NT2/D1 (cell line): Measurements from ENCODE around the gene BID.

Source experiments
- DNase-seq: peaks from one replicate; pipeline ENCODE4 v3.0.0-alpha.2; 2011; ENCODE audit warnings: low read depth, low spot score
- H3K27me3 ChIP-seq: 2 replicates; pipeline ENCODE4 v1.6.0; 2011; ENCODE audit warnings: mild to moderate bottlenecking; ENCODE audit not compliant: insufficient read length, insufficient read depth
- H3K36me3 ChIP-seq: 2 replicates; pipeline ENCODE4 v1.6.1; 2011; ENCODE audit warnings: mild to moderate bottlenecking, low read length, mixed read lengths; ENCODE audit not compliant: insufficient read depth, insufficient read length
- H3K4me1 ChIP-seq: 2 replicates; pipeline ENCODE4 v1.5.1; 2011; ENCODE audit not compliant: insufficient read depth, insufficient read length
- H3K4me3 ChIP-seq: 2 replicates; pipeline ENCODE4 v1.5.1; 2011; ENCODE audit warnings: low read depth; ENCODE audit not compliant: insufficient read length
- H3K9ac ChIP-seq: 2 replicates; pipeline ENCODE4 v1.6.0; 2011; ENCODE audit warnings: low read depth; ENCODE audit not compliant: insufficient read length
- H3K9me3 ChIP-seq: 2 replicates; pipeline ENCODE4 v1.5.1; 2011; ENCODE audit warnings: mild to moderate bottlenecking, low read length; ENCODE audit not compliant: insufficient read depth
- SUZ12 ChIP-seq: IDR thresholded peaks from 2 replicates; pipeline ENCODE4 v1.6.1; 2011; ENCODE audit not compliant: insufficient read length, insufficient read depth; ENCODE audit errors: extremely low read depth
- YY1 ChIP-seq: IDR thresholded peaks from 2 replicates; pipeline ENCODE4 v1.6.1; 2011; ENCODE audit not compliant: insufficient read length, insufficient read depth
- ZNF274 ChIP-seq: IDR thresholded peaks from 2 replicates; pipeline ENCODE4 v1.6.1; 2011; ENCODE audit warnings: mild to moderate bottlenecking, low read depth, low read length

BID gene

DNA sequence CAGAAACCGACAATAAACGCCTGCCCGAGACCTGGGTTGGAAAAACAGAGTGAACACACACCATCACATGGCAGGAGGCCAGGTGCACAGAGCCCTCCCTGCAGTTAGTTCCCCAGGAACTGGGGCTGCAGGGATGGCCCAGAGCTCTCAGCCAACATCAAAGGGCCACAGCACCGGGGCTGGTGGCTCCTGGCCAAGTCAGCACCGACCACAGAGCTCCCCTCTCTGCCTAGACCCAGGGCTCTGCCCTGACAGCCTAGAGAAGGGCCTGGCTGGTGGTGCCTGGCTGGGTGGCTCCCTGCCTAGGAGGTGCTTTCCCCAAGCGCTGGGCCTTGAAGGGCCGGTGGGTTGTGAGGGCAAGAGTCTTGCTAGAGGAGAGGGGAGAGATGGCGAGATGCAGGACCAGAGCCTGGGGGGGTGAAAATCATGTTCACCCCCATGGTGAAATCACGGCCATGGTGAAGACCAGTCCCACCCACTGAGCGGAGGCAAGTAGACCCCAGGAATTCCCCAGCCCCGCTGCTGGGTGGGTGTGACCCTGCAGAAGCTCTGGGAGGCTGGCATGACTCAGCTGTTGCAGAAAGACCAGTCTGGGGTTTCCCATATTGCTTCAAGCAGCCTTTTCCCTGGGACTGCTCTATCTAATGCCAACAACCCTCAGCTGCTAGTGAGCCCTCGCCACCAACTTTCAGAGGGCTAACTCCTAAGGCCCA lies 7.2 kb upstream of the BID start:
- H3K36me3 ChIP-seq, result no peaks in the 10 kb centered on the region
- no peak overlapping the region for H3K9ac ChIP-seq
- H3K27me3 ChIP-seq, result no peaks in the 10 kb centered on the region
- no peak for TF ChIP-seq YY1
- TF ChIP-seq SUZ12, result no peak
- no peak for TF ChIP-seq ZNF274
- no peak overlapping the region for H3K4me3 ChIP-seq
- H3K4me1 ChIP-seq, result peaks cover 22% of the 10 kb centered on the region
- no peaks in the 10 kb centered on the region for H3K9me3 ChIP-seq
- DNase-seq, result no peak

DNA sequence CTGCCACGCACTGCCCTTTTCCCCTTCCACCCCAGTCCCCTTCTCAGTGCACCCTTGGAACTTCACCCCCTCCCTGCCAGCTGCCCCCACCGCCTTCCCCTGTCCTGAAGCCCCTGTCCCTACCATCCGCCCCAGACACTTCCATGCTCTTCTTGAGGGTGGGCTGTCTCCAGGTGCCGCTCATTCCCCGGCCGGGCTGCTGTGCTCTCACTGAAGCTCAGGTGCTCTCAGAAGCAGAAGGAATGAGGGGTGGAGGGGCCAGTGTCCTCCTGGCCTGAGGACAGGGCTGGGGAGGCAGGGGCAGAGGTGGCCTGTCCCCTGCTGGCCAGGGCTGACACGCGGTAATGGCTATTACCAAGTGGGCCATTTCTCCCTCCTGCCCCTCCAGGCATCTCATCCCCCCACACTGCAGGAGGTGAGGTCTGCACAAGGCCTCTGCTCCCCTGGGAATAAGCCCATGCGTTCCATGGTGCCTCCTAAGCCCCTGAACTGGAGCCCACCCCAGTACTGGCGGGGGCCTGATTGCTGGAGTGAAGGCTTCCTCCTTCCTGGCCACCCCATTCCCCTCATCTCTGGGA lies 6.6 kb upstream of the BID start:
- H3K27me3 ChIP-seq, result no peaks in the 10 kb centered on the region
- H3K4me3 ChIP-seq, result no peak overlapping the region
- no peak for TF ChIP-seq ZNF274
- TF ChIP-seq YY1, result no peak
- no peak for DNase-seq
- H3K9ac ChIP-seq, result no peak overlapping the region
- no peaks in the 10 kb centered on the region for H3K9me3 ChIP-seq
- no peaks in the 10 kb centered on the region for H3K36me3 ChIP-seq
- H3K4me1 ChIP-seq, result peaks cover 20% of the 10 kb centered on the region

GRCh38 chr22:17780116-17780740 lies 6.0 kb upstream of the BID start:
- Histone ChIP-seq H3K36me3 (no peaks in the 10 kb centered on the region), H3K4me3 (no peak overlapping the region), H3K9me3 (no peaks in the 10 kb centered on the region), H3K9ac (no peak overlapping the region), H3K4me1 (peaks cover 23% of the 10 kb centered on the region), H3K27me3 (no peaks in the 10 kb centered on the region)
- DNase-seq, result no peak
- TF ChIP-seq SUZ12, result no peak
- no peak for TF ChIP-seq ZNF274

- peaks cover 22% of the 10 kb centered on the region for H3K4me1 ChIP-seq
- no peak overlapping the region for H3K4me3 ChIP-seq
- H3K9ac ChIP-seq, result peak overlapping the region; percentile 1
- no peaks in the 10 kb centered on the region for H3K27me3 ChIP-seq
- no peak for TF ChIP-seq SUZ12
- TF ChIP-seq YY1, result no peak
- no peak for TF ChIP-seq ZNF274
- no peak for DNase-seq
- H3K9me3 ChIP-seq, result no peaks in the 10 kb centered on the region
- no peaks in the 10 kb centered on the region for H3K36me3 ChIP-seq
Observed at GRCh38 chr22:17779286-17780115, 5.2 kb upstream of the BID start.

GRCh38 chr22:17778412-17778976 lies 4.2 kb upstream of the BID start:
- no peak for DNase-seq
- no peak overlapping the region for H3K4me3 ChIP-seq
- no peaks in the 10 kb centered on the region for H3K27me3 ChIP-seq
- H3K4me1 ChIP-seq, result peaks cover 22% of the 10 kb centered on the region
- TF ChIP-seq SUZ12, result no peak
- no peak for TF ChIP-seq YY1
- no peak for TF ChIP-seq ZNF274
- H3K9me3 ChIP-seq, result no peaks in the 10 kb centered on the region
- H3K36me3 ChIP-seq, result no peaks in the 10 kb centered on the region
- H3K9ac ChIP-seq, result peak overlapping the region; percentile 17

GRCh38 chr22:17777717-17778044 lies 3.4 kb upstream of the BID start:
- peaks cover 25% of the 10 kb centered on the region for H3K4me1 ChIP-seq
- no peaks in the 10 kb centered on the region for H3K36me3 ChIP-seq
- no peak overlapping the region for H3K4me3 ChIP-seq
- no peak overlapping the region for H3K9ac ChIP-seq
- TF ChIP-seq ZNF274, result no peak
- TF ChIP-seq YY1, result no peak
- TF ChIP-seq SUZ12, result no peak
- no peak for DNase-seq
- no peaks in the 10 kb centered on the region for H3K9me3 ChIP-seq
- peaks cover 4% of the 10 kb centered on the region for H3K27me3 ChIP-seq
